CD8-positive, alpha-beta memory T cell (primary cell): ENCODE data around the gene PHC2. TPM values are rescaled to one million over a fixed set of nuclear protein-coding genes. Genes with fewer than 3 reads are reported as not detected.
A peak's percentile ranks its signal among the peaks of the same experiment; 100 is the strongest.

Experiments used
- CTCF ChIA-PET: fragments of 350-600 bp; sonication (Branson Sonifier 250); formaldehyde crosslinking; loops from one replicate; lab custom pipeline; 2021; ENCODE audit warnings: antibody characterized with exemption; lab: Charles Lee
- POLR2A ChIA-PET: fragments of 350-600 bp; sonication (Branson Sonifier 250); formaldehyde crosslinking; loops from one replicate; lab custom pipeline; 2021; ENCODE audit warnings: antibody characterized with exemption; lab: Charles Lee
- DNase-seq, 5 donors: peaks; one replicate each; pipeline versions ENCODE4 v3.0.0 to v3.0.0-alpha.2; 2020 to 2022; ENCODE audit warnings: mixed read lengths in 1 of 5
- H3K27ac ChIP-seq: one replicate; pipeline ENCODE4 v1.7.0; 2013; ENCODE audit warnings: low read depth, mild to moderate bottlenecking, low read length, moderate library complexity
- H3K27me3 ChIP-seq: 2 replicates; pipeline ENCODE4 v1.7.0; 2013; ENCODE audit warnings: low read length, mild to moderate bottlenecking; ENCODE audit not compliant: insufficient read depth, poor library complexity, severe bottlenecking
- H3K36me3 ChIP-seq: 2 replicates; pipeline ENCODE4 v1.7.0; 2013; ENCODE audit warnings: mild to moderate bottlenecking, low read length, moderate library complexity; ENCODE audit not compliant: insufficient read depth
- H3K4me1 ChIP-seq: 2 replicates; pipeline ENCODE4 v1.7.0; 2013; ENCODE audit warnings: mild to moderate bottlenecking, low read length, moderate library complexity; ENCODE audit not compliant: insufficient read depth
- H3K4me3 ChIP-seq: 2 replicates; pipeline ENCODE4 v1.7.0; 2013; ENCODE audit warnings: mild to moderate bottlenecking, low read length
- H3K9me3 ChIP-seq: 2 replicates; pipeline ENCODE4 v1.7.0; 2013; ENCODE audit warnings: mild to moderate bottlenecking, low read length
- H3K27ac Mint-ChIP-seq, 8 donors: one replicate each; pipeline ENCODE4 v1.8.0; 2020 to 2021; ENCODE audit warnings: mixed read lengths in 8 of 8, mild to moderate bottlenecking in 6 of 8, inconsistent platforms in 3 of 8, moderate library complexity in 3 of 8
- H3K27me3 Mint-ChIP-seq, 2 donors: one replicate each; pipeline ENCODE4 v1.8.0; 2020 to 2021; ENCODE audit warnings: mixed read lengths in 2 of 2, mild to moderate bottlenecking in 1 of 2, moderate library complexity in 1 of 2
- H3K36me3 Mint-ChIP-seq, 3 donors: one replicate each; pipeline ENCODE4 v1.8.0; 2020 to 2021; ENCODE audit warnings: mixed read lengths in 3 of 3, inconsistent platforms in 1 of 3, mild to moderate bottlenecking in 1 of 3
- H3K4me1 Mint-ChIP-seq, 3 donors: one replicate each; pipeline ENCODE4 v1.8.0; 2020 to 2021; ENCODE audit warnings: mixed read lengths in 3 of 3, inconsistent platforms in 1 of 3, mild to moderate bottlenecking in 1 of 3
- H3K4me3 Mint-ChIP-seq, 7 donors: one replicate each; pipeline ENCODE4 v1.8.0; 2020 to 2021; ENCODE audit warnings: mixed read lengths in 7 of 7, mild to moderate bottlenecking in 6 of 7, moderate library complexity in 4 of 7, inconsistent platforms in 2 of 7
- H3K9me3 Mint-ChIP-seq, 5 donors: one replicate each; pipeline ENCODE4 v1.8.0; 2020 to 2022; ENCODE audit warnings: mixed read lengths in 5 of 5, mild to moderate bottlenecking in 3 of 5, moderate library complexity in 2 of 5, inconsistent platforms in 1 of 5
- polyA plus RNA-seq: library from polyadenylated mRNA; unstranded; fragments of 300-500 nt; fragmentation: Illumina TruSeq; gene quantifications from one replicate; pipeline ENCODE4 v1.2.3, GENCODE V29; 2021
- total RNA-seq, 2 experiments: library from RNA; stranded (reverse); gene quantifications; one replicate each; pipeline ENCODE4 v1.2.3, GENCODE V29; 2021

PHC2 gene
- total and polyA plus RNA-seq, 3 experiments from 2014 or later = 25.5 to 34.2 (median 25.8) TPM

DNA sequence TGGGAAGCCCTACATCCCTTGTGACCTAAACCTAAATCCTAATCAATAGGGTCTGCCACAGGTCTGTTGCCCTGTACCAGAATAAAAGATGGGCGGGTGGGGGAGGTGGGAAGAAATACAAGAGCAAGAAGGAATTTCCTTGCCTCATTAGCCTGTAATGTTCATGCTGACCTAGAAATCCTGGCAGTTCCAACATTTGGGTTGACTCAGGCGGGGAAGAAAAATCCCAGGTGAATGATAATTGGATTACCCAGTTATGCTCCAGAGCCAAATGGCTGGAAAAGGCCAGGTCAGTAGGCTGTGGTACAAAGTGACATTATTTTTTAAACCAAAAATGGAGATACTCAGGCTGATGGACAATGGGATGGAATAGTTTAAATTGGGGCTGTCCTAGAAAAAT lies 82.7 kb downstream of the PHC2 start:
- peak overlapping the region; percentile 86 to 98 (median 90) for H3K4me3 Mint-ChIP-seq
- Histone ChIP-seq H3K36me3 (no peaks in the 10 kb centered on the region), H3K4me1 (peaks cover 27% of the 10 kb centered on the region), H3K9me3 (no peaks in the 10 kb centered on the region), H3K27ac (peak overlapping the region; percentile 66), H3K27me3 (no peaks in the 10 kb centered on the region), H3K4me3 (peak overlapping the region; percentile 71)
- peak overlapping the region; percentile 69 to 98 (median 91) for H3K27ac Mint-ChIP-seq
- ChIA-PET POLR2A (interaction anchor here (0.7 kb wide), 1 partner anchor 98 kb away, joined by 12 read pairs; no protein-coding TSS in a partner anchor), CTCF (no interaction called here)
- no peak for DNase-seq
- H3K27me3 Mint-ChIP-seq = peaks cover 0 to 4% of the 10 kb centered on the region in 2 donors
- H3K9me3 Mint-ChIP-seq = no peaks in the 10 kb centered on the region
- H3K4me1 Mint-ChIP-seq = peaks cover 50 to 65% (median 61%) of the 10 kb centered on the region in 3 donors
- peaks cover 0 to 29% (median 2%) of the 10 kb centered on the region in 3 donors for H3K36me3 Mint-ChIP-seq

GRCh38 chr1:33347650-33347992 lies 83.3 kb downstream of the PHC2 start:
- Mint-ChIP-seq H3K9me3 (no peaks in the 10 kb centered on the region), H3K36me3 (peaks cover 0 to 33% (median 2%) of the 10 kb centered on the region in 3 donors), H3K4me3 (peak overlapping the region; percentile 52 to 98 (median 89)), H3K4me1 (peaks cover 54 to 70% (median 65%) of the 10 kb centered on the region in 3 donors), H3K27me3 (peaks cover 0 to 4% of the 10 kb centered on the region in 2 donors), H3K27ac (peak overlapping the region in 3 of 8 donors; percentile 48 to 69 (median 66))
- POLR2A ChIA-PET = interaction anchor here (0.7 kb wide), 1 partner anchor 97 kb away, joined by 12 read pairs; no protein-coding TSS in a partner anchor
- H3K4me3 ChIP-seq = no peak overlapping the region
- CTCF ChIA-PET = no interaction called here
- no peak overlapping the region for H3K27ac ChIP-seq
- H3K4me1 ChIP-seq = peaks cover 27% of the 10 kb centered on the region
- DNase-seq = no peak
- no peaks in the 10 kb centered on the region for H3K36me3 ChIP-seq
- no peaks in the 10 kb centered on the region for H3K9me3 ChIP-seq
- H3K27me3 ChIP-seq = no peaks in the 10 kb centered on the region

GRCh38 chr1:33346927-33347649 lies 83.8 kb downstream of the PHC2 start:
- Mint-ChIP-seq H3K9me3 (no peaks in the 10 kb centered on the region), H3K4me1 (peaks cover 55 to 74% (median 71%) of the 10 kb centered on the region in 3 donors), H3K4me3 (peak overlapping the region; percentile 52 to 98 (median 89)), H3K27ac (peak overlapping the region; percentile 4 to 90 (median 53)), H3K27me3 (peaks cover 0 to 4% of the 10 kb centered on the region in 2 donors), H3K36me3 (peaks cover 0 to 38% (median 2%) of the 10 kb centered on the region in 3 donors)
- H3K36me3 ChIP-seq = no peaks in the 10 kb centered on the region
- DNase-seq = no peak
- H3K4me1 ChIP-seq = peaks cover 32% of the 10 kb centered on the region
- POLR2A ChIA-PET = no interaction called here
- no peak overlapping the region for H3K27ac ChIP-seq
- no peaks in the 10 kb centered on the region for H3K27me3 ChIP-seq
- no peaks in the 10 kb centered on the region for H3K9me3 ChIP-seq
- H3K4me3 ChIP-seq = no peak overlapping the region
- CTCF ChIA-PET = no interaction called here

- H3K9me3 ChIP-seq = no peaks in the 10 kb centered on the region
- peaks cover 0 to 4% of the 10 kb centered on the region in 2 donors for H3K27me3 Mint-ChIP-seq
- ChIA-PET POLR2A (no interaction called here), CTCF (no interaction called here)
- H3K36me3 Mint-ChIP-seq = peaks cover 0 to 39% (median 2%) of the 10 kb centered on the region in 3 donors
- no peaks in the 10 kb centered on the region for H3K27me3 ChIP-seq
- H3K36me3 ChIP-seq = no peaks in the 10 kb centered on the region
- DNase-seq = no peak
- H3K27ac ChIP-seq = no peak overlapping the region
- peak overlapping the region in 5 of 8 donors; percentile 4 to 78 (median 58) for H3K27ac Mint-ChIP-seq
- no peak overlapping the region for H3K4me3 ChIP-seq
- no peaks in the 10 kb centered on the region for H3K9me3 Mint-ChIP-seq
- peaks cover 55 to 78% (median 74%) of the 10 kb centered on the region in 3 donors for H3K4me1 Mint-ChIP-seq
- H3K4me3 Mint-ChIP-seq = peak overlapping the region in 6 of 7 donors; percentile 26 to 97 (median 55)
- peaks cover 32% of the 10 kb centered on the region for H3K4me1 ChIP-seq
Observed at GRCh38 chr1:33346533-33346926, 84.4 kb downstream of the PHC2 start.

DNA sequence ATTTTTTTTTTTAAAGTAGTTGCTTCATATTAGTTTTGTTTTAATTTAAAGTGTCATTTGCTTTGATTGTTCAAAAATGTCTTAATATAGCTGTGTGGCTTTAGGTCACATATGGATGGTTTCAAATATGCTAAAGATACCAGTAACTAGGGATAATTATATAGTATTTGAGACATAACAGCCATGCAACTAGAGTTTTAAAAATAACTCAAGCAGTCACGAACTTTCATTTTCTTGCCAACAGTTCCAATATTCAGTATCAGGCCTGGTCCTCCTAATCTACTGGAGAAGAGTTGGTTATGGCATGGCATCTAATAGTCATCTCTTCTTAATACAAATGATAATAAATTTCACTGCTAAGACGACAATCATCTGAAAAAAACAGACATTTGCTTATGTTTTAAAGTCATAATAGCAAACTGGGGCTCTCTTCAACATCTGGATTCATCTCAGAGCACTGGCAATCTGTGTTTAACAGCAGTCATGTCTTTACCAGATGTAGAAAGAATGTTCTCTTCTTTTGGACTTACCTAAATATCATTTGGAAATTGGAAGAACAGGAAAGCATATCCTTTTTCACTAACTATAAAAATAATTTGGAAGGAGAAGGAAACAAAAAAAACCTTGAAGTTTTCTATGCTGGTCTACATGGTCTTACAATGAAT lies 85.9 kb downstream of the PHC2 start:
- Mint-ChIP-seq H3K36me3 (peaks cover 0 to 46% (median 2%) of the 10 kb centered on the region in 3 donors), H3K27me3 (no peaks in the 10 kb centered on the region), H3K9me3 (no peaks in the 10 kb centered on the region), H3K4me3 (peak overlapping the region in 1 of 7 donors; percentile 26), H3K27ac (peak overlapping the region in 1 of 8 donors; percentile 17), H3K4me1 (peaks cover 56 to 83% (median 76%) of the 10 kb centered on the region in 3 donors)
- Histone ChIP-seq H3K4me1 (peaks cover 32% of the 10 kb centered on the region), H3K36me3 (no peaks in the 10 kb centered on the region), H3K27ac (no peak overlapping the region), H3K9me3 (no peaks in the 10 kb centered on the region), H3K27me3 (no peaks in the 10 kb centered on the region), H3K4me3 (no peak overlapping the region)
- DNase-seq = no peak
- CTCF ChIA-PET = no interaction called here
- POLR2A ChIA-PET = interaction anchor here (0.6 kb wide), 1 partner anchor 312 kb away, joined by 3 read pairs; no protein-coding TSS in a partner anchor

- H3K4me1 Mint-ChIP-seq = peaks cover 58 to 90% (median 81%) of the 10 kb centered on the region in 3 donors
- H3K4me3 Mint-ChIP-seq = no peak overlapping the region
- Histone ChIP-seq H3K9me3 (no peaks in the 10 kb centered on the region), H3K27me3 (no peaks in the 10 kb centered on the region), H3K36me3 (no peaks in the 10 kb centered on the region), H3K4me1 (peaks cover 31% of the 10 kb centered on the region), H3K4me3 (no peak overlapping the region), H3K27ac (no peak overlapping the region)
- DNase-seq = no peak
- no peaks in the 10 kb centered on the region for H3K27me3 Mint-ChIP-seq
- peak overlapping the region in 1 of 8 donors; percentile 19 for H3K27ac Mint-ChIP-seq
- H3K9me3 Mint-ChIP-seq = no peaks in the 10 kb centered on the region
- H3K36me3 Mint-ChIP-seq = peaks cover 0 to 43% (median 2%) of the 10 kb centered on the region in 3 donors
- CTCF ChIA-PET = no interaction called here
- POLR2A ChIA-PET = no interaction called here
Observed at GRCh38 chr1:33343539-33343938, 87.4 kb downstream of the PHC2 start.

- Mint-ChIP-seq H3K9me3 (no peaks in the 10 kb centered on the region), H3K36me3 (peaks cover 0 to 43% (median 2%) of the 10 kb centered on the region in 3 donors), H3K27me3 (no peaks in the 10 kb centered on the region), H3K27ac (no peak overlapping the region), H3K4me3 (no peak overlapping the region), H3K4me1 (peaks cover 52 to 90% (median 80%) of the 10 kb centered on the region in 3 donors)
- H3K27ac ChIP-seq = no peak overlapping the region
- no peaks in the 10 kb centered on the region for H3K9me3 ChIP-seq
- H3K27me3 ChIP-seq = no peaks in the 10 kb centered on the region
- no peak for DNase-seq
- ChIA-PET CTCF (interaction anchor here (1.0 kb wide), 1 partner anchor 47 kb away, joined by 6 read pairs; no protein-coding TSS in a partner anchor), POLR2A (no interaction called here)
- no peaks in the 10 kb centered on the region for H3K36me3 ChIP-seq
- H3K4me1 ChIP-seq = peaks cover 18% of the 10 kb centered on the region
- no peak overlapping the region for H3K4me3 ChIP-seq
Observed at GRCh38 chr1:33342041-33342723, 88.7 kb downstream of the PHC2 start.
